HepG2 (cell line): ENCODE results near the gene ABL2. TPM values are rescaled to one million over a fixed set of nuclear protein-coding genes. Genes with fewer than 3 reads are reported as not detected.
A peak's percentile ranks its signal among the peaks of the same experiment; 100 is the strongest.

Experiments
- ATF4 ChIP-seq, 2 experiments: fragments of 450-650 bp in 1 of 2; sonication (generic) in 1 of 2; formaldehyde crosslinking; IDR thresholded peaks; 2 replicates each; pipeline versions ENCODE4 v1.5.0 to v1.8.0; 2020 to 2022; ENCODE audit warnings: mild to moderate bottlenecking in 1 of 2, missing genetic modification reagents in 1 of 2
- CENPBD1 ChIP-seq: sonication (generic); formaldehyde crosslinking; IDR thresholded peaks from 2 replicates; pipeline ENCODE4 v1.8.0; 2022; ENCODE audit warnings: missing genetic modification reagents, low read depth, mild to moderate bottlenecking, borderline replicate concordance
- CTCF ChIP-seq: sonication (generic); formaldehyde crosslinking; IDR thresholded peaks from 2 replicates; pipeline ENCODE4 v1.5.0; 2020; ENCODE audit warnings: mild to moderate bottlenecking, missing genetic modification reagents, moderate library complexity
- EEA1 ChIP-seq: sonication (generic); formaldehyde crosslinking; IDR thresholded peaks from 2 replicates; pipeline ENCODE4 v1.5.1; 2020; ENCODE audit warnings: mild to moderate bottlenecking, missing genetic modification reagents, borderline replicate concordance
- ELF1 ChIP-seq: sonication (generic); formaldehyde crosslinking; IDR thresholded peaks from 2 replicates; pipeline ENCODE4 v1.4.0; 2020; ENCODE audit warnings: missing genetic modification reagents
- GABPB1 ChIP-seq: IDR thresholded peaks from 2 replicates; pipeline ENCODE4 v1.6.1; 2016; ENCODE audit warnings: mild to moderate bottlenecking, missing genetic modification reagents, moderate library complexity, missing compliant biosample characterization
- HHEX ChIP-seq: IDR thresholded peaks from 2 replicates; pipeline ENCODE4 v1.6.1; 2016; ENCODE audit warnings: control low read depth
- IKZF1 ChIP-seq: fragments of 450-650 bp; IDR thresholded peaks from 2 replicates; pipeline ENCODE4 v1.7.1; 2016
- ISL2 ChIP-seq: sonication (generic); formaldehyde crosslinking; IDR thresholded peaks from 2 replicates; pipeline ENCODE4 v1.5.0; 2020; ENCODE audit warnings: missing genetic modification reagents
- KAT2B ChIP-seq: fragments of 150-350 bp; IDR thresholded peaks from 2 replicates; pipeline ENCODE4 v1.6.1; 2014; ENCODE audit warnings: low read depth, low read length, borderline replicate concordance
- MEF2D ChIP-seq: sonication (generic); formaldehyde crosslinking; IDR thresholded peaks from 2 replicates; pipeline ENCODE4 v1.5.1; 2020; ENCODE audit warnings: mild to moderate bottlenecking, missing genetic modification reagents
- MYC ChIP-seq: sonication (generic); formaldehyde crosslinking; IDR thresholded peaks from 2 replicates; pipeline ENCODE4 v1.9.0; 2021; ENCODE audit warnings: missing genetic modification reagents, borderline replicate concordance
- NR2C2 ChIP-seq: sonication (generic); formaldehyde crosslinking; IDR thresholded peaks from 2 replicates; pipeline ENCODE4 v1.4.0; 2020; ENCODE audit warnings: missing genetic modification reagents, mild to moderate bottlenecking, moderate library complexity, borderline replicate concordance
- ONECUT2 ChIP-seq: sonication (generic); formaldehyde crosslinking; IDR thresholded peaks from 2 replicates; pipeline ENCODE4 v1.4.0; 2020; ENCODE audit warnings: missing genetic modification reagents
- PBX2 ChIP-seq: IDR thresholded peaks from 2 replicates; pipeline ENCODE4 v1.6.1; 2016; ENCODE audit warnings: control low read depth
- POLR2AphosphoS2 ChIP-seq: IDR thresholded peaks from 2 replicates; pipeline ENCODE4 v1.6.1; 2011; ENCODE audit warnings: low read depth, low read length, improper control_type of control experiment
- RCOR2 ChIP-seq: IDR thresholded peaks from 2 replicates; pipeline ENCODE4 v1.6.1; 2016; ENCODE audit warnings: missing biosample characterization, missing genetic modification reagents
- RXRA ChIP-seq: sonication (generic); formaldehyde crosslinking; IDR thresholded peaks from 2 replicates; pipeline ENCODE4 v1.5.1; 2020; ENCODE audit warnings: missing genetic modification reagents
- TEAD2 ChIP-seq: sonication (generic); formaldehyde crosslinking; IDR thresholded peaks from 2 replicates; pipeline ENCODE4 v1.9.0; 2021; ENCODE audit warnings: missing genetic modification reagents
- ZKSCAN1 ChIP-seq: fragments of 150-350 bp; IDR thresholded peaks from 2 replicates; pipeline ENCODE4 v1.6.1; 2014; ENCODE audit warnings: low read length
- ZNF136 ChIP-seq: sonication (generic); formaldehyde crosslinking; IDR thresholded peaks from 2 replicates; pipeline ENCODE4 v1.8.1; 2022; ENCODE audit warnings: low read depth, mild to moderate bottlenecking, moderate library complexity, missing genetic modification reagents
- ZNF296 ChIP-seq: sonication (generic); formaldehyde crosslinking; conservative IDR thresholded peaks from 2 replicates; pipeline ENCODE4 v1.5.0; 2020; ENCODE audit warnings: mild to moderate bottlenecking, missing genetic modification reagents
- ZNF382 ChIP-seq: sonication (generic); formaldehyde crosslinking; IDR thresholded peaks from 2 replicates; pipeline ENCODE4 v1.5.0; 2020; ENCODE audit warnings: missing genetic modification reagents, mild to moderate bottlenecking, borderline replicate concordance
- ZNF546 ChIP-seq: sonication (generic); formaldehyde crosslinking; conservative IDR thresholded peaks from 2 replicates; pipeline ENCODE4 v1.8.1; 2023; ENCODE audit warnings: mild to moderate bottlenecking, missing genetic modification reagents
- ZNF552 ChIP-seq: sonication (generic); formaldehyde crosslinking; IDR thresholded peaks from 2 replicates; pipeline ENCODE4 v1.9.0; 2022; ENCODE audit warnings: missing genetic modification reagents, mild to moderate bottlenecking, borderline replicate concordance
- ZSCAN31 ChIP-seq: sonication (generic); formaldehyde crosslinking; IDR thresholded peaks from 2 replicates; pipeline ENCODE4 v1.5.0; 2020; ENCODE audit warnings: low read depth, mild to moderate bottlenecking, missing genetic modification reagents
- polyA plus RNA-seq, 8 experiments: library from polyadenylated mRNA; depleted of rRNA in 3 of 8; stranded (reverse) in 7 of 8; unstranded in 1 of 8; fragments of >200 nt; fragmentation: Illumina TruSeq in 4 of 8; extraction: Trizol in 4 of 8; gene quantifications; 2 replicates each; pipeline versions ENCODE4 v1.2.1 to v1.2.3, GENCODE V29; 2011 to 2016; ENCODE audit warnings: low read depth in 4 of 8, missing spikeins in 1 of 8, mixed read lengths in 1 of 8; ENCODE audit not compliant: insufficient read depth in 1 of 8
- total RNA-seq, 5 experiments: library from RNA; depleted of rRNA; stranded (reverse); fragments of >200 nt; fragmentation: Illumina TruSeq; extraction: Trizol; gene quantifications; 2 replicates each; pipeline ENCODE4 v1.2.3, GENCODE V29; 2016; ENCODE audit warnings: low read depth in 1 of 5
- TF ChIP-seq, protein P1 (sequence below): sonication (generic); formaldehyde crosslinking; IDR thresholded peaks from 2 replicates; pipeline ENCODE4 v1.8.0; 2022; ENCODE audit warnings: mild to moderate bottlenecking, missing genetic modification reagents, moderate library complexity

Gene ABL2
- total and polyA plus RNA-seq, 2 of the 13 experiments (the other 11 are each of a cell fraction or from before 2014, with no cell fraction given): 5.8 to 6.0 TPM

GRCh38 chr1:179091691-179092165, 137.7 kb downstream of the ABL2 start (continued):
- TF ChIP-seq ATF4 (CRISPR knock-in tag; IDR thresholded peaks at IDR 0.05) (peak; percentile 75 to 99; a peak in 3 of 4 replicates), NR2C2 (CRISPR knock-in tag) (peak; percentile 61), CENPBD1 (CRISPR knock-in tag) (no peak), ZKSCAN1 (no peak), PBX2 (CRISPR knock-in tag) (no peak), TEAD2 (CRISPR knock-in tag) (no peak), EEA1 (CRISPR knock-in tag) (0 out of 2 replicates have a peak, but pooled peaks have one; percentile 38), GABPB1 (peak; percentile 81), ZSCAN31 (CRISPR knock-in tag) (no peak), ZNF382 (no peak), ELF1 (CRISPR knock-in tag) (peak; percentile 42; the same call in 1 of the 2 replicates), ZNF296 (no peak), ONECUT2 (CRISPR knock-in tag) (no peak), MEF2D (CRISPR knock-in tag) (no peak), POLR2AphosphoS2 (no peak), RXRA (CRISPR knock-in tag) (peak; percentile 62; the same call in 1 of the 2 replicates), IKZF1 (no peak), KAT2B (no peak), MYC (CRISPR knock-in tag) (peak; percentile 68; the same call in 1 of the 2 replicates), HHEX (CRISPR knock-in tag) (no peak), CTCF (CRISPR knock-in tag) (peak; percentile 31), ISL2 (CRISPR knock-in tag) (no peak), ZNF546 (CRISPR knock-in tag) (no peak), RCOR2 (CRISPR knock-in tag) (no peak), ZNF136 (CRISPR knock-in tag) (no peak), ZNF552 (no peak)
- TF ChIP-seq, protein P1, sequence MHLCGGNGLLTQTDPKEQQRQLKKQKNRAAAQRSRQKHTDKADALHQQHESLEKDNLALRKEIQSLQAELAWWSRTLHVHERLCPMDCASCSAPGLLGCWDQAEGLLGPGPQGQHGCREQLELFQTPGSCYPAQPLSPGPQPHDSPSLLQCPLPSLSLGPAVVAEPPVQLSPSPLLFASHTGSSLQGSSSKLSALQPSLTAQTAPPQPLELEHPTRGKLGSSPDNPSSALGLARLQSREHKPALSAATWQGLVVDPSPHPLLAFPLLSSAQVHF (CRISPR knock-in tag): no peak
